ENCODE measurements around the gene PSG1.
"Not testable (repeated sequence)": the region's sequence is repeated elsewhere in the genome, so short reads cannot be mapped to it uniquely, and the experiment has no call there.

The PSG1 gene

GRCh38 chr19:42879613-42880012, at the start of gene PSG1:
PSG1 (minus strand) TSS chr19:42879713; CDS start chr19:42879581, 132 bp downstream.
- H3K4me3 ChIP-seq, result no peak within 1 kb of the TSS
- H3K27ac ChIP-seq, result no peak within 1 kb of the TSS
- no peak within 1 kb of the TSS for H3K9ac ChIP-seq
- H3K4me2 ChIP-seq, result no peak within 1 kb of the TSS
- peaks cover 0 to 5% (median 0%) of the 10 kb centered on the region in 11 experiments; a peak in 2 of 22 replicates for H3K9me3 ChIP-seq (replicated peaks in 1 of 11)
- no peak for TF ChIP-seq Cebpa-rat (IDR thresholded peaks at IDR 0.05)
- no peaks in the 10 kb centered on the region for H4K20me1 ChIP-seq
- H3K4me1 ChIP-seq, result peaks cover 0 to 4% (median 0%) of the 10 kb centered on the region in 10 experiments; a peak in 1 of 20 replicates
- H3K27me3 ChIP-seq, result no peaks in the 10 kb centered on the region
- no peaks in the 10 kb centered on the region for H3K36me3 ChIP-seq

- no peaks in the 10 kb centered on the region for H3K27me3 ChIP-seq
Measured at GRCh38 chr19:42928896-42929295, 49.4 kb upstream of the PSG1 start.

DNA sequence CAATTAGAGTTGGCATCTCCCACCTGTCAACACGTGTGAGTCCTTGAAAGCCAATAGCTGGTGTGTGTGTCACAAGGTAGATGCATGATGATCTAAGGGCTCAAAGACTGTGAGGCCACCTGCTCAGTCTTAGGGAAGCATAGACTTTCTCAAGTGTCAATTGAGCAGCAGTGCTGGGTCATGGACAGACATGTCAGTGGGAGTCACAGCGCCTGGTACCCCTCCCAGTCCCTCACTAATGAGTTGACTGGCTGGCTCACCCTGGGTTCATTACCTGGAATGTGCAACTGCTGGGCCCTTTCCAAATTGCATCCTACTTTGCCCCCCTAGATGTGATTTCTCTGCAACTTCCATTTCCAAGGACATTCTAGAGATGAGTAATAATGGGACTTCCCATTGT, 47.3 kb upstream of the PSG1 start:
- H3K27ac ChIP-seq, result no peak overlapping the region
- no peak overlapping the region for H3K9ac ChIP-seq
- H3K9me3 ChIP-seq (replicated peaks in 1 of 11), result no peaks in the 10 kb centered on the region
- H4K20me1 ChIP-seq, result no peaks in the 10 kb centered on the region
- no peak for TF ChIP-seq Cebpa-rat (IDR thresholded peaks at IDR 0.05)
- no peaks in the 10 kb centered on the region for H3K27me3 ChIP-seq
- H3K4me3 ChIP-seq, result no peak overlapping the region
- no peaks in the 10 kb centered on the region for H3K4me1 ChIP-seq
- H3K36me3 ChIP-seq, result no peaks in the 10 kb centered on the region
- no peak overlapping the region for H3K4me2 ChIP-seq

More at GRCh38 chr19:42928896-42929295, 49.4 kb upstream of the PSG1 start:
- Histone ChIP-seq H3K4me3 (no peak overlapping the region), H3K4me1 (no peaks in the 10 kb centered on the region), H3K4me2 (no peak overlapping the region), H3K9ac (no peak overlapping the region), H3K27ac (no peak overlapping the region), H3K9me3 (replicated peaks in 1 of 11) (no peaks in the 10 kb centered on the region), H3K36me3 (no peaks in the 10 kb centered on the region), H4K20me1 (no peaks in the 10 kb centered on the region)
- no peak for TF ChIP-seq Cebpa-rat (IDR thresholded peaks at IDR 0.05)

DNA sequence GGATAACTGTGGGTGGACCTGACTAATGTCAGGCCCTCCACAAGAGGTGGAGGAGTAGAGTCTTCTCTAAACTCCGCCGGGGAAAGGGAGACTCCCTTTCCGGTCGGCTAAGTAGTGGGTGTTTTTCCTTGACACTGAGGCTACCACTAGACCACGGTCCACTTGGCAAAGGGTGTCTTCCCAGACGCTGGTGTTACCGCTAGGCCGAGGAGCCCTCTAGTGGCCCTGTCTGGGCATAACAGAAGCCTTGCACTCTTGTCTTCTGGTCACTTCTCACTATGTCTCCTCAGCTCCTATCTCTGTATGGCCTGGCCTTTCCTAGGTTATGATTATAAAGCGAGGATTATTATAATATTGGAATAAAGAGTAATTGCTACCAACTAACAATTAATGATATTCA, 43.6 kb upstream of the PSG1 start:
- not testable (repeated sequence) for H4K20me1 ChIP-seq; H3K9me3 ChIP-seq (replicated peaks in 1 of 11)

GRCh38 chr19:42920971-42921370, 41.5 kb upstream of the PSG1 start:
- not testable (repeated sequence) for H3K4me3 ChIP-seq; H4K20me1 ChIP-seq; H3K27me3 ChIP-seq; H3K9ac ChIP-seq; H3K4me1 ChIP-seq; H3K9me3 ChIP-seq (replicated peaks in 1 of 11); H3K36me3 ChIP-seq; H3K27ac ChIP-seq; H3K4me2 ChIP-seq

More for the DNA sequence above, 43.6 kb upstream of the PSG1 start:
- H3K9ac ChIP-seq, H3K27ac ChIP-seq, H3K4me1 ChIP-seq, H3K4me3 ChIP-seq, H3K36me3 ChIP-seq, H3K4me2 ChIP-seq, H3K27me3 ChIP-seq: not testable (repeated sequence)

GRCh38 chr19:42919757-42920079, 40.2 kb upstream of the PSG1 start:
- H3K9ac ChIP-seq, result no peak overlapping the region
- no peaks in the 10 kb centered on the region for H4K20me1 ChIP-seq
- TF ChIP-seq Cebpa-rat (IDR thresholded peaks at IDR 0.05), result no peak
- H3K36me3 ChIP-seq, result no peaks in the 10 kb centered on the region
- H3K4me2 ChIP-seq, result no peak overlapping the region
- H3K9me3 ChIP-seq (replicated peaks in 1 of 11), result no peaks in the 10 kb centered on the region
- no peak overlapping the region for H3K27ac ChIP-seq
- H3K4me1 ChIP-seq, result no peaks in the 10 kb centered on the region
- H3K4me3 ChIP-seq, result no peak overlapping the region
- H3K27me3 ChIP-seq, result no peaks in the 10 kb centered on the region

DNA sequence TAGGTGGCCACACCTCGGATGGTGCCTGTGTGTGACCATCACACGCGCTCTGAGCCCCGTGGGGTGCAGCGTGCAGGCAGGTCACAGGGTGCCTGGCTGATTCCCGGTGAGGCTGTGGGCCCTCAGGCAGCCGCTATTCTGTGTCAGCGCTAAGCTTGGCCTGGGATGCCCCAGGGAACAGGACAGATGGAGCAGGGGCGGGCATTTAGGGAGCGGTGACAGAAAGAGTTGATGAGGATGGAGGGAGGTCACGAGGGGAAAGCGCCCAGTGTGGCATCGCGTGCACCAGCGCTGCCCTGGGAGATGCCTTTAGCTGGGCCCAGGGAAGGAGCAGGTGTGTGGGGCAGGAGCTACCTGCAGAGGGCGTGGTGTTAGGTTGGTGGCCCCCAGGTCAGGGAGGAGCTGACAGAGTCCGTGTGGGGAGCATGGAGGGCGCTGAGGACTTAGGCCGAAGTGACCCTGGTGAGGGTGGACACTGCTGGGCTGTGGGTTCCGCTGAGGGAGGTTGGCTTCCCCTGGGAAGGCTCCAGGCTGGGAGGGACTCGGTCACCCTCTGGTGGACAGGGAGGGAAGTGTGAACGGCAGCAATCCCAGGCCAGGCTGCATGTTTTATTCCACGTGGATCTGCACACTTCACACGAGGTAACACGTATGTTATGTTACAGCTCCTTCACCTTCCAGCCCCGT, 39.7 kb upstream of the PSG1 start:
- not testable (repeated sequence) for H3K9ac ChIP-seq; H3K9me3 ChIP-seq (replicated peaks in 1 of 11); H3K27me3 ChIP-seq; H3K4me2 ChIP-seq; H3K27ac ChIP-seq; H3K36me3 ChIP-seq; H3K4me3 ChIP-seq; H4K20me1 ChIP-seq; H3K4me1 ChIP-seq

- H3K9me3 ChIP-seq (replicated peaks in 1 of 11); H3K4me1 ChIP-seq: not testable (repeated sequence)
Measured at GRCh38 chr19:42918377-42919069, 39.0 kb upstream of the PSG1 start.

DNA sequence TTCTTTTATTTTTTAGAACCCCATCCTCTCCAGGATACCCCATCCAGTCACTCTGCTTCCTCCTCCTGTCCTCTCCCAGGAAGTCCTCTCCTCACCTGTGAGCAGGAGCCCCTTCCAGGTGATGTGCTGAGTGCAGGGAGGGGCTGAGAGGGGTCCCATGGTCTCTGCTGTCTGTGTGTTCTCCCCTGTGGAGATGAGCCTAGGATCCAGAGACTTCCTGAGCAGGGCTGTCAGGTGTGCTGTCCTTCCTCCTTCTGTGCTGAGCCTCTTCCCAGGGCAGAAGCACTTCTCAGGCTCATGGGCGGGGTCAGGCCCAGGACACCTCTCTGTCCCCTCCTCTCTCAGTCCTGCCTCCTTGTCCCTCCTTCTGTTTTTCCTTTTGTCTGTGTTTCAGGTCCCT, 38.1 kb upstream of the PSG1 start, which contains the start of gene PSG6:
Gene PSG6, minus strand, starts transcription at position 261 of the 400 bp plus-strand sequence. Its CDS starts 102 bp downstream, at position 159.
- H3K27me3 ChIP-seq; H3K4me2 ChIP-seq; H3K9ac ChIP-seq; H3K36me3 ChIP-seq; H3K27ac ChIP-seq; H3K4me3 ChIP-seq; H4K20me1 ChIP-seq; H3K9me3 ChIP-seq (replicated peaks in 1 of 11); H3K4me1 ChIP-seq: not testable (repeated sequence)

More at GRCh38 chr19:42918377-42919069, 39.0 kb upstream of the PSG1 start:
- H4K20me1 ChIP-seq, H3K27me3 ChIP-seq, H3K27ac ChIP-seq, H3K9ac ChIP-seq, H3K4me3 ChIP-seq, H3K4me2 ChIP-seq, H3K36me3 ChIP-seq: not testable (repeated sequence)

- H3K9me3 ChIP-seq (replicated peaks in 1 of 11); H3K27me3 ChIP-seq; H3K27ac ChIP-seq; H3K4me2 ChIP-seq; H3K9ac ChIP-seq; H3K4me1 ChIP-seq; H3K36me3 ChIP-seq; H4K20me1 ChIP-seq; H3K4me3 ChIP-seq: not testable (repeated sequence)
Measured at GRCh38 chr19:42916931-42917330, 37.4 kb upstream of the PSG1 start.

GRCh38 chr19:42913516-42913915, 34.0 kb upstream of the PSG1 start:
- H4K20me1 ChIP-seq; H3K4me3 ChIP-seq; H3K27ac ChIP-seq; H3K4me1 ChIP-seq; H3K4me2 ChIP-seq; H3K9me3 ChIP-seq (replicated peaks in 1 of 11); H3K27me3 ChIP-seq; H3K36me3 ChIP-seq; H3K9ac ChIP-seq: not testable (repeated sequence)

DNA sequence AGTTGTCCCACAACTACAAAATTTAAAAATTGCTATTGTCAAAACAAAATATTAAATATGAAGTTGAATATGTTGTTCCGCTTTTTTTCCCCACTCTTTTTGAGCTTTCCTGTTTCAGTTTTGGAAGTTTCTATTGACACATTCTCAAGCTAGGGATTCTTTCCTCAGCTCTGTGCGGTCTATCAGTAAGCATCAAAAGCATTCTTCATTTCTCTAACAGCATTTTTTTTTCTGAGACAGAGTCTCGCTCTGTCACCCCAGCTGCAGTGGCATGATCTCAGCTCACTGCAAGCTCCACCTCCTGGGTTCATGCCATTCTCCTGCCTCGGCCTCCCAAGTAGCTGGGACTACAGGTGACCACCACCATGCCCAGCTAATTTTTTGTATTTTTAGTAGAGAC, 33.4 kb upstream of the PSG1 start:
- H3K27ac ChIP-seq; H3K4me2 ChIP-seq; H3K4me3 ChIP-seq; H3K9ac ChIP-seq; H3K36me3 ChIP-seq; H4K20me1 ChIP-seq; H3K4me1 ChIP-seq; H3K9me3 ChIP-seq (replicated peaks in 1 of 11); H3K27me3 ChIP-seq: not testable (repeated sequence)

DNA sequence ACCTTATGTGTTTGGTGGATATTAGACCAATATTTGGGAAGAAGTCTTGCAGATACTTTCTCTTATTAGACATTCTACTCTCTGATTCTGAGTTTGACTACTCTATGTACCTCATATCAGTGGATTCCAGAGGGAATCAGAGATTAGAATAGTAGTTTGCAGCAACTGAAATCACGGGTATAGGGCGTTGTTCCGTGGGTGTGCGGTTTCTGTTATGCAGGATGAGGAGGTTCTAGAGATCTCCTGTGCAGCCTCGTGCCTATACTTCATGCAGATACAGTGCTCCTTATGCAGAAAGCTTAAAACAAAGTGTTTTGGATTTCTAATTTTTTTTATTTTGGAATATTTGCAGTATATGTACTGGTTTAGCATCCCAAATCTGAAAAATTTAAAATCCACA, 32.2 kb upstream of the PSG1 start:
- not testable (repeated sequence) for H3K36me3 ChIP-seq; H3K9ac ChIP-seq; H3K27me3 ChIP-seq; H4K20me1 ChIP-seq; H3K4me3 ChIP-seq; H3K4me2 ChIP-seq; H3K27ac ChIP-seq; H3K4me1 ChIP-seq; H3K9me3 ChIP-seq (replicated peaks in 1 of 11)

DNA sequence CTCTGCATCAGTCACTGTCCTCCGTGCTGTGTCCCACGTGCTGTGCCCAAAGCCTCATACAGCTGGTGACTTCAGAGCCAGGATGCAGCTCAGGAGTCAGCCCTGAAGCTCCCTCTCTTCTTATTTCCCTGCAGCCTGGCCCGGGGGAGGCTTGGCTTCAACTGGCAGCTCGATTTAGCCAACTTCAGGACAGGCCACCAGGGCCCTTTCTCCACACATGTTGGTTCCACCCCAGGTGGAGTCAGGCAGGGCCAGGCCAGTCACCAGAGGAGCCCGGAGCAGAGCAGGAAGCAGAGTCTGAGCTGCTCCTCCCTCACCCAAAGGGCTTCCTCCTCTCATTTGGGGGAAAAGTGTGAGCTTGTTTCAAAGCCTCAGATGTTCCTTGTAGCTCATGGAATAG, 26.6 kb upstream of the PSG1 start:
- not testable (repeated sequence) for H3K9ac ChIP-seq; H3K27ac ChIP-seq; H3K4me3 ChIP-seq; H3K9me3 ChIP-seq (replicated peaks in 1 of 11); H3K27me3 ChIP-seq; H3K4me2 ChIP-seq; H3K36me3 ChIP-seq; H4K20me1 ChIP-seq; H3K4me1 ChIP-seq

Data from BLaER1 treated with 17β-estradiol and CSF1 and Interleukin-3, amounts not matched to agents 10 nM and 100 nM (cell line).